Memory B cell (primary cell): ENCODE results near the gene ARHGAP42.
A peak's percentile ranks its signal among the peaks of the same experiment; 100 is the strongest.

Source experiments
- ATAC-seq: fragments of 150-1000 bp; cut with Tn5 transposase; 2 replicates; pipeline ENCODE4 v1.10.0; 2021; ENCODE audit warnings: low read depth, mild to moderate bottlenecking, moderate library complexity
- DNase-seq, 2 donors: peaks; one replicate each; pipeline ENCODE4 v3.0.0; 2022; ENCODE audit warnings: low spot score in 2 of 2
- H3K27ac Mint-ChIP-seq: one replicate; pipeline ENCODE4 v1.8.0; 2022; ENCODE audit warnings: mild to moderate bottlenecking, moderate library complexity, mixed read lengths
- H3K27me3 Mint-ChIP-seq: one replicate; pipeline ENCODE4 v1.8.0; 2022; ENCODE audit warnings: mixed read lengths
- H3K36me3 Mint-ChIP-seq: one replicate; pipeline ENCODE4 v1.8.0; 2022; ENCODE audit warnings: mild to moderate bottlenecking, mixed read lengths
- H3K4me1 Mint-ChIP-seq: one replicate; pipeline ENCODE4 v1.8.0; 2022; ENCODE audit warnings: mixed read lengths
- H3K4me3 Mint-ChIP-seq: one replicate; pipeline ENCODE4 v1.8.0; 2022; ENCODE audit warnings: mild to moderate bottlenecking, moderate library complexity, mixed read lengths
- H3K9me3 Mint-ChIP-seq: one replicate; pipeline ENCODE4 v1.8.0; 2022; ENCODE audit warnings: mixed read lengths

ARHGAP42 gene

DNA sequence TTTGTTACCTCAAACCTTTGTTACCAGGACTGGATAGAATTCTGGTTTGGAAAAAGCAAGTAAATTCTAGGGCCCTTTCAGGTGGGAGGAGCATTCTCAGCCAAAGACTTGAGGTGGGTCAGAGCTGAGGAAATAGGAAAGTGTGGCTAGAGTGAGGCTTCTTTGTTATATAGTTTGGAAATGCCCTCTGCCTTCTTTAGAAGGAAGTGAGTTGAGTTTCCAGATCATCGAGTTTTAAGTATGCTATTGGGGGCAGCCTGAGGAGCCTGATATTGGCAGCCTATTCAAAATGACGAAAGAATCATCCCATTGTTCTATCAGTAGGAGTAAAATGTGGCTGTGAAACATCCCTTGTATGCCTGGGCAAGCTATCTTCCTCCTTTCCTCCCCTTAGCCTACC is 134.1 kb downstream of the ARHGAP42 start:
- DNase-seq (no peak), ATAC-seq (no peak)
- no peak overlapping the region for H3K4me3 Mint-ChIP-seq
- no peak overlapping the region for H3K27ac Mint-ChIP-seq
- no peaks in the 10 kb centered on the region for H3K9me3 Mint-ChIP-seq
- H3K27me3 Mint-ChIP-seq: no peaks in the 10 kb centered on the region
- peaks cover 7% of the 10 kb centered on the region for H3K36me3 Mint-ChIP-seq
- H3K4me1 Mint-ChIP-seq: peaks cover 7% of the 10 kb centered on the region

DNA sequence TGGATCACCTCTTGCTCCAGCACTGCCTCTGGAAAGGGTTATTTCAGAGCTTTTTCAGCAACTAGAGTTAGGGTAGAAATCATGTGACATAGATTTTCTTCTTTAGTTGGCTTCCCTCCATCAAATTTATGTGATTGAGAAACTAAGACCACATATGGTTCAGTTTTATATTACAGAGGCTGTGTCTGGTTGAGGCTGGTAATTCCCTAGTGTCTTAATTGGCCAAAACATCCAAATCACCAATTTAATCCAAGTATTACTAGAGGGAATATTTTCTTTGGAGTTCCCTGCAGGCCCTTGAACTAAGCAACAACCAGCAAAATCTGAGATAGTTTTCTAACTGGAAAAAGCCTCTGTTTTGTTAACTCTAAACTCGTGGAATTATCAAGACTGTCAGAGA is 136.3 kb downstream of the ARHGAP42 start:
- ATAC-seq (no peak), DNase-seq (no peak)
- Mint-ChIP-seq H3K27me3 (no peaks in the 10 kb centered on the region), H3K36me3 (no peaks in the 10 kb centered on the region), H3K4me3 (no peak overlapping the region), H3K27ac (no peak overlapping the region), H3K9me3 (no peaks in the 10 kb centered on the region), H3K4me1 (peaks cover 7% of the 10 kb centered on the region)

DNA sequence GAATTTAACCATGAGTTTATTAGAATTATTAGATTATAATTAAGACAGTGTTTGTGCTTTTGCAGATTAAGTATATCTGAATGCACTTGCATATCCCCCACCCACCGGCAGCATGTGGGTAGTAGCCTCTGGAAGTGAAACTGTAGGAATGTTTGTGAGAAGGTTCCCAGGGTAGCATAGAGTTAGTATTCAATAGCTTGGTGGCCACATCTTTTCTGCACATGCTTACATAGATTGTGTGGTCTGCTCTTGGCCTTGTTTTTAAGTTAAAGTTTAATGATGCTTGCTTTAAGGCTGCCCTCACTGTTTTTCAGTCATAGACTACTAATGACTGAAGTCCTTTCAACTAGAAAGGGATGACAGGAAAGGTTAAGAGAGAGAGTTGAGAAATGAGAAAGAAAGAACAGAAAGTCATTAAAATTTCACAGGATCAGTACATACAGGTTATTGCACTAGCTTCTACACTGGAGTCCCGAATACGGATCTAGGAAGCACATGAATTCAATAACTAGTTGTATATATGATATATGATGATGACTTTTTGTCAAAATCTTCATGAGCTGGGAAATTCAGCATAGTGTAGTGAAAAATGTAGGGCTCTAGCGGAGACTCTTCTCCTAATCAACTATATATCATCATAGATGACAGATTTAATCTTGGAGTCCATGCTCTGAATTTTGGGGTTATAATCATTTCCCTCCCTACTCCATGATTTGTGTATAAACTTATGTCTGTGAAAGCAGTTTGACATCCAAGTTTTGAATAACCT is 137.1 kb downstream of the ARHGAP42 start:
- H3K4me1 Mint-ChIP-seq: peaks cover 6% of the 10 kb centered on the region
- no peak for DNase-seq
- H3K27me3 Mint-ChIP-seq: no peaks in the 10 kb centered on the region
- H3K36me3 Mint-ChIP-seq: no peaks in the 10 kb centered on the region
- H3K4me3 Mint-ChIP-seq: no peak overlapping the region
- no peak overlapping the region for H3K27ac Mint-ChIP-seq
- H3K9me3 Mint-ChIP-seq: no peaks in the 10 kb centered on the region
- no peak for ATAC-seq

DNA sequence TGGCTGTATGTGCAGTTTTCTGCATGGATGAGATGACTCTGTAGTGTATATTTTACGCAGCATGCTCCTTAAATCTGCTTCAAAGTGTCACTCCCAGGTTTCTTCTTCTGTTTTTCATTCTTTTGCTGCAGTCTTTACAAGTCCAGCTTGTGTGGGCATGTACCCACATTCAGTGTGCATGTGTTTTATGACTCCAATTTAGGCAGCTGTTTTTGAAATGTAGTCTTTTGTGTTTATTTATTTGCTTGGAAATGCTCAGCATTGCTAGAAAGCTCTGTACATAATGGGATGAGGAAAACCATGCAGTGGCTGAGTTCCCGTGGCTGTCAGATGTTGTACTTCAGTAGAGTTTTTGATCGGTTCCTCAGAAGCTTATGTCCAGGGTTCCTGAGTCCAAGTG is 138.5 kb downstream of the ARHGAP42 start:
- ATAC-seq (no peak), DNase-seq (no peak)
- Mint-ChIP-seq H3K36me3 (no peaks in the 10 kb centered on the region), H3K4me1 (peaks cover 5% of the 10 kb centered on the region), H3K9me3 (no peaks in the 10 kb centered on the region), H3K27ac (no peak overlapping the region), H3K27me3 (no peaks in the 10 kb centered on the region), H3K4me3 (no peak overlapping the region)

DNA sequence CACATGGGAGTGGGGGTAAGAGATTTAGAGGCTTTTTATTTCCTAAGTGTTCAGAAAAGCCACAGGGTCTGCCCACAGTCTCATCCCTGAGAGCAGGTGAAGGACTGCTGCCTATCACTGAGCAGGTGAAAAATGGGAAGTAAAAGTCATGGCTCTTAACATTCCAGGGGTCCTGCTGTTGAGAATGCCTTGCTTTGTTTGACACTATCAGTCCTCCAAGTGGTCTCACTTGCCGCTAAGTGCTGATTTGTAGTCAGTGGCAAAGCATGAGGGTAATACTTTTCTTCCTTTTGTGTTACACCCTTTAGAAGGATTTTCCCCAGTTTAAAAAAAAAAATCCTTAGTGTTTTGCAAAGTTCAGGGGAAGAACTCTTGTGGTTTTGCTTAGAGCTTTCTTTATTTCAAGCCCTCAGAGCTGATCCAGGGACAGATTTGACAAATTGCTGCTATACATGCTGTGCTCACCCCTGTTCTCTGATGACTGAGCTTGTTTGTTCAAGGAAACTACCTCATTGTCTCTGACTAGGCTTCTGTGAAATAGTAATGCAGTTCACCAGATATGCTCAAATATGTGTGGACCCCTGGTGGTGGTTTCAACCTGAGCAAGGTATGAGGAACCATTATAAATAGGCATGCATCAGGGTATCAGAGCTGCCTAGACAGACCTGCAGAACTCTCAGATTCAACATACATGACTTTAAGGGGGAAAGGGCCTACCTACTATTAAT is 141.0 kb downstream of the ARHGAP42 start:
- H3K27me3 Mint-ChIP-seq: no peaks in the 10 kb centered on the region
- peak in 1 of 2 donors; percentile 9 for DNase-seq
- H3K4me1 Mint-ChIP-seq: peaks cover 3% of the 10 kb centered on the region
- H3K9me3 Mint-ChIP-seq: no peaks in the 10 kb centered on the region
- no peak overlapping the region for H3K4me3 Mint-ChIP-seq
- no peak overlapping the region for H3K27ac Mint-ChIP-seq
- no peaks in the 10 kb centered on the region for H3K36me3 Mint-ChIP-seq
- ATAC-seq: peak; percentile 96

DNA sequence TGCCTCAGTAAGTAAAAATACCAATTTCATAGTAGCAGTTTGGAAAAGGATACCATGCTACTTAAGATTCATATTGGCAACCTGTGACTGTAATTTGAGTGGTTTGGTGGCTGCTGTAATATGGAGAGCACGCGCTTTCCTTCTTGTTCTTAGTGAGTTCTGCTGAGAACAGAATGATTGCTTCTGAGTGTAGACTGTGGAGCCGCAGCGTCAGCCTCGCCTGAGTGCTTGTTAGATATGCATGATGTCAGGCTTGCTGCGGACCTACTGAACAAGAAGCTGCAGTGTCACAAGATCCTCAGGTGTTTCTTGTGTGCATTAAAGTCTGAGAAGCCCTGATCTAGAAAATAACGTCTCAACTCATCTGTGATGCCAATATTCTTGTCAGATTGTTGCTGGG is 143.2 kb downstream of the ARHGAP42 start:
- H3K27me3 Mint-ChIP-seq: no peaks in the 10 kb centered on the region
- ATAC-seq (no peak), DNase-seq (no peak)
- H3K4me3 Mint-ChIP-seq: no peak overlapping the region
- peaks cover 3% of the 10 kb centered on the region for H3K4me1 Mint-ChIP-seq
- H3K27ac Mint-ChIP-seq: no peak overlapping the region
- no peaks in the 10 kb centered on the region for H3K36me3 Mint-ChIP-seq
- H3K9me3 Mint-ChIP-seq: no peaks in the 10 kb centered on the region

DNA sequence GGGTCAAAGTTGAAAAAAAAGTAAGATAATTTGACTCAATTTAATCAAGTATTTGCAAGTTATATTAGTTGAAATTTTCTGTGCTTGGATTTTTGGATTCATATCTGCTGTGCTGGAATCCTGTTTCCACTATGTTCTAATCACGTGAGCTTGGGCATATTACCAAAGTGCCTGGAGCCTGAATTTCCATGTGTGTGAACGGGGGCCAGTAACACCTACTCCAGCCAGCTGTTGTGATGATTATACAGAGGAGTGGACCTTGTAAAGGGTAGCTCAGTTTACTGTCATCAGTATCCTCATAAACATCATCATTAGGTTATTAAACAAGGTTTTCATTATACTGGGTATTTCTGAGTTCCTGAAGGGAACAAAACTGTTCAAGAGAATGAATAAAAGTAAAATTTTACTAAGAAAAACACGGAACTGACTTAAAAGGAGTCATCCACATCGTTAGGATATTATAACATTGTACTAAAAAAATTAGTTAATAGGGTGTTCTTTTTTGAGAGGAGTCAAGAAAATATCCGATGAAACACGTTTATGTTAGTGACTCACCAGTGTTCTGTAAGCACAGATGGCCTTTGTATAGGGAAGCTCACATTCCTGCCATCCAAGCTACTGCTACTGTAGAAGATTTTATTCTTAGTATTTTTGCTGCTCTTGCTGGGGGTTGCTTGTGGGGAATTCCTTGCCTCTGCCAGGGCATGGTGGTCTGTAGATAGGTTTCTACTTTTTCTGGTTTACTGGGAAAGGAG is 144.1 kb downstream of the ARHGAP42 start:
- no peak overlapping the region for H3K4me3 Mint-ChIP-seq
- H3K36me3 Mint-ChIP-seq: no peaks in the 10 kb centered on the region
- H3K27ac Mint-ChIP-seq: no peak overlapping the region

DNA sequence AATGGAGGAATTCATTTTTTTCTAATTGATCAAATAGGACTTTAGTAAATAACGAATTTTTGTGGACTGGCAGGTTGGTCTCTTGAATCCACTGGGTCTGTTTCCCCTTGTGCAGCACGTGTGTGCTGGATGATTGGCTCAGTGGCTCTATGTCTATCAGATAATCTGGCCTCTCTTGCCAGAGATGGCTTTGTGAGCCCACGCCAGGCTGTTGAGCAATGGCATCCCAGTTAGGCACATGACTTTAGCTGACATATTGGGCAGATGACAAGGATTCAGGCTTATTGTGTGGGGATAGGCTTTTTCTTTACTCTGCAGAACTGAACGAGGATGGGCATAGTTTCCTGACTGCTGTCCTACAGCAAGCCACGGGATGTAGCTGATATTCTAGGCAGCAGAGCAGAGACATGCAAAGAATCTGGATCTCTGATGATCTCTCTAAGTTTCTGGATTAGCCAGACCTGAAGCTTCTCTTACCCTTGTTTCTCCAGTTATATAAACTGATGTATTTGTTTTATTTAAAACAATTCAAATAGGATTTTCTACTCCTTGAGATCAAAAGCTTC is 144.9 kb downstream of the ARHGAP42 start:
- ATAC-seq (no peak), DNase-seq (no peak)
- Mint-ChIP-seq H3K36me3 (no peaks in the 10 kb centered on the region), H3K27ac (no peak overlapping the region), H3K4me3 (no peak overlapping the region), H3K4me1 (peaks cover 3% of the 10 kb centered on the region), H3K27me3 (no peaks in the 10 kb centered on the region), H3K9me3 (no peaks in the 10 kb centered on the region)

More for the DNA sequence above, 144.1 kb downstream of the ARHGAP42 start:
- Mint-ChIP-seq H3K4me1 (peaks cover 3% of the 10 kb centered on the region), H3K9me3 (no peaks in the 10 kb centered on the region), H3K27me3 (no peaks in the 10 kb centered on the region)
- DNase-seq (no peak), ATAC-seq (no peak)

DNA sequence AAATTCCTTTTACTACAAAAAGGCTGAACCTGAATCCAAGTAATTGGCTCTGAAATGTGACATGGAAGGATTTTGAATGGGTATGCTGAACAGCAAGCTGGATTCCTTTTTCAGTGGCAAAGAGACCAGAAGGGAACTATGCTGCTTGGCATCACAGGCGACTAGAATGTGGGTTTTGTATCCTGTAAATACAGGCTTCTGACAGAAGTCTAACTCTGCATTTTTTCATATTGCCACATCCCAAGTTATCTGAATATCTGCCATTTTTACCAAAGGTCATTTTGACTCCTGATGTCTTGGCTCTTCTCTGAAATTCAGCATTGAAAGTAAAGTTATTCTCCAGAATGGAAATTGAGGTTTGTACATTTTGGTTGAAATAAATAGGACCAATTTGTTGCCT is 145.7 kb downstream of the ARHGAP42 start:
- H3K4me1 Mint-ChIP-seq: peaks cover 5% of the 10 kb centered on the region
- H3K4me3 Mint-ChIP-seq: no peak overlapping the region
- H3K27me3 Mint-ChIP-seq: no peaks in the 10 kb centered on the region
- DNase-seq (no peak), ATAC-seq (no peak)
- peaks cover 2% of the 10 kb centered on the region for H3K36me3 Mint-ChIP-seq
- no peak overlapping the region for H3K27ac Mint-ChIP-seq
- H3K9me3 Mint-ChIP-seq: no peaks in the 10 kb centered on the region

DNA sequence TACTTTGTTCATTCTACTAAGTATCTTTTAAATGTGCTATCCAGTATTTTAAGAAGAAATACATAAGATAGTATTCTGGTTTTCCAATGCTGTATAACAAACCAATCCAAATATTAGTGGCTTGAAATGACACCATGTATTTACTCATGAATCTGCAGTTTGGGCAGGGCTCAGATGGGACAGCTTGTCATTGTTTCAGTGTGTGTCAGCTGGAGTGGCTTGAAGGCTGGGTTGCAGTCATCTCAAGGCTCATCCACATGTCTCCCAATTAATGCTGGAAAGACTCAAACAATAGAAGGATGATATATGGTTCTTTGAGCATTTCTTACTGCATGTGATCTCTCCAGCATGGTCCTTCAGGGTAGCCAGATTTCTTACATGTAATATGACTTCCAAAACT is 146.2 kb downstream of the ARHGAP42 start:
- H3K4me1 Mint-ChIP-seq: peaks cover 4% of the 10 kb centered on the region
- DNase-seq: no peak
- peaks cover 2% of the 10 kb centered on the region for H3K36me3 Mint-ChIP-seq
- H3K4me3 Mint-ChIP-seq: no peak overlapping the region
- no peak for ATAC-seq
- no peak overlapping the region for H3K27ac Mint-ChIP-seq
- no peaks in the 10 kb centered on the region for H3K9me3 Mint-ChIP-seq
- H3K27me3 Mint-ChIP-seq: peaks cover 2% of the 10 kb centered on the region

DNA sequence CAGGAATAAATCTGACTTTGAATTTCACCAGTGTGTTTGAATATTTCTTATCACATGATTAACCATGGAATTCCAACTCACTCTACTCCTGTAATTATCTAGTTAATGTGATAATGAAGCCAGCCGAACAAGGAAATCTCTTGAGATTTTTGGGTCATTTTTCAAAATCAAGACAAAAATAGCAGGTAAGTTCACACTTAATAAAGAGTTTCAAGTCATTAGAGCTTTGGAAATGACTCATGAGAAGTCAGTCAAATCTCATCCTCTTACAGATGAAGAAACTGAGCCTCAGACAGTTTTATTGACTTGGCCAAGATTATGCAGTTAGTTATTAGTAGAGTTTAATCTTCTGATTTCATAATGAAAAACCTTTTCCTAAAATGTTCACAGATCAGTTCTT is 148.8 kb downstream of the ARHGAP42 start:
- Mint-ChIP-seq H3K4me1 (peaks cover 2% of the 10 kb centered on the region), H3K9me3 (no peaks in the 10 kb centered on the region)

DNA sequence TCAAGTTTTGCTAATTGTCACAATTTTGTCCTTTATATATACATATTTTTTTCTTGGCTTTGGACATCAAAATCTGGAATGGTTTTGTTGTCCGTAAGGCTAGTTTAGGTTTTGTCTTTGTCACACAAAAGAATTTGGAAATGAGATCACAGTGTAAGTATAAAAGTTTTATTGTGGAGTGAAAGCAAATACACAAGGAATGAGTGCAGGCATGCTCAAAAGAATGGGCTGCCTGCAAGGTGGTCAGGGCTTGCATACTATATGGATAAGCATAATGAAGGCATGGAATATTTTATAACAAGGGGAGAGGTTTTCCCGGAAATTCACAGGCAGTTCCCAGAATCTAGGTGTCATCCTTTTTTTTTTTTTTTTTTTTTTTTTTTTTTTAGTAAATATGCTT is 150.2 kb downstream of the ARHGAP42 start:
- Mint-ChIP-seq H3K27ac (no peak overlapping the region), H3K4me3 (no peak overlapping the region), H3K4me1 (peaks cover 2% of the 10 kb centered on the region), H3K27me3 (peaks cover 2% of the 10 kb centered on the region), H3K9me3 (no peaks in the 10 kb centered on the region), H3K36me3 (peaks cover 4% of the 10 kb centered on the region)
- DNase-seq: no peak
- ATAC-seq: no peak

More for the DNA sequence above, 148.8 kb downstream of the ARHGAP42 start:
- ATAC-seq: no peak
- H3K4me3 Mint-ChIP-seq: no peak overlapping the region
- no peak overlapping the region for H3K27ac Mint-ChIP-seq
- H3K27me3 Mint-ChIP-seq: peaks cover 2% of the 10 kb centered on the region
- no peak for DNase-seq
- peaks cover 4% of the 10 kb centered on the region for H3K36me3 Mint-ChIP-seq

DNA sequence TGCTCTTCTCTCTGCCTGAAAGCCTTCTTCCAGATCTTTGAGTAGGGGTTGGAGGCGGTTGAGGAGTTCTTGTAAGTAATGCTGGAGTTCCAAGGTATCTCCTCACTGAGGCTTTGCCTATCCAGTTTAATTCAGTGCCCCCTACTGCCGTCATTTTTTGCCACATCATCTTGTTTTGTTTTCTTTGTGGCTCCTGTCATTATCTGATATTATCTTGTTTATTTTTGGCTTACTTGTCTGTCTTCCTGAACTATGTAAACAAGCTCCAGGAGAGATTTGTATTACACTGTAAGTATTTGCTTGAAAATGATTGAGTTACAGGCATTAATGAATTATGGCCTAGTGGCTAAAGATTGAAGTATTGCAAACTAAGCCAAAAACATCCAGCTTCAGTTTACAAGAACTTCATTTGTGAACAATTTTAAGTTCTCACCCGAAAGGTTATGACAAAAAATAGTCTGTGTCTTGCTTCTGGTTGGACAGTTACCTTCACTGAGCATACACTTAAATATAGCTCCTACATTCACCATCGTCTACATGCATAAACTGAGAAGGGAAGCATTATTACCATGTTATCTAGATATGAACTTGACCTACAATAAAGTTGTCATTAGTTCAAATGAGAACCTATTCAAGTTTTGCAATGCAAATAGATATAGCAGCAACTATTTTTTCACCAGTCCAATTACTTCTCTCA is 154.8 kb downstream of the ARHGAP42 start:
- Mint-ChIP-seq H3K9me3 (peaks cover 4% of the 10 kb centered on the region), H3K4me3 (no peak overlapping the region), H3K4me1 (peaks cover 2% of the 10 kb centered on the region), H3K27me3 (peaks cover 2% of the 10 kb centered on the region), H3K27ac (no peak overlapping the region), H3K36me3 (peaks cover 4% of the 10 kb centered on the region)
- ATAC-seq: no peak
- no peak for DNase-seq
